Kidney capillary endothelial cell (primary cell): Measurements from ENCODE around the gene GAB2.
"Not testable (repeated sequence)": the region's sequence is repeated elsewhere in the genome, so short reads cannot be mapped to it uniquely, and the experiment has no call there.

Experiments used
- DNase-seq: peaks from one replicate; pipeline ENCODE4 v3.0.0-alpha.2; 2018; ENCODE audit warnings: low spot score

The GAB2 gene

GRCh38 chr11:78365381-78365792 is 52.2 kb downstream of the GAB2 start:
- no peak for DNase-seq

DNA sequence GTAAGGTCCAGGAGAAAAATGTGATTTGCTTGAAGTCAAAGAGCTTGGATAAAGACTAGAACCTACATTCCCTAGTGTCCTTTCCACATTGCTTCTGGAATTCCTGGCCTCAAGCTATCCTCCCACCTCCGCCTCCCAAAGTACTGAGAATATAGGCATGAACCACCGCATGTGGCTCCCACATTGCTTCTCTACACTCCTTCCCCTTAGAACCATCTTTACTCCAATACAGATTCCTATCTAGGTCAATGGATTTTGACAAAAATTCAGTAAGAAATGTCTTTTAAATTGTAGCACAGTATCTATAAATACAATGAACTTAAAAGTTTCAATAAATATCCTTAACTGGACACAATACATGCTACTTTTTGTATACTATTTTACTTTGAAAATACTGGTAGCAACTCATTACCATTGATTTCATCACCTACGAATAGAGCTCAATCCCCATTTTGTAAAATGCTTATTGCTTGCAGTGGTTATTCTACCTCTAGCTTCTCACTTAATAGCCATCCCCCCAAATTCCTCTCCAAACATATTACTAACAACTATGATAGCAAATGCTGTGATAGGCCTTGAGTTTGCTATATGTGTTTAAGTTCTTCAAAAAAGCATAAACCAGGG is 53.4 kb downstream of the GAB2 start:
- DNase-seq = no peak

DNA sequence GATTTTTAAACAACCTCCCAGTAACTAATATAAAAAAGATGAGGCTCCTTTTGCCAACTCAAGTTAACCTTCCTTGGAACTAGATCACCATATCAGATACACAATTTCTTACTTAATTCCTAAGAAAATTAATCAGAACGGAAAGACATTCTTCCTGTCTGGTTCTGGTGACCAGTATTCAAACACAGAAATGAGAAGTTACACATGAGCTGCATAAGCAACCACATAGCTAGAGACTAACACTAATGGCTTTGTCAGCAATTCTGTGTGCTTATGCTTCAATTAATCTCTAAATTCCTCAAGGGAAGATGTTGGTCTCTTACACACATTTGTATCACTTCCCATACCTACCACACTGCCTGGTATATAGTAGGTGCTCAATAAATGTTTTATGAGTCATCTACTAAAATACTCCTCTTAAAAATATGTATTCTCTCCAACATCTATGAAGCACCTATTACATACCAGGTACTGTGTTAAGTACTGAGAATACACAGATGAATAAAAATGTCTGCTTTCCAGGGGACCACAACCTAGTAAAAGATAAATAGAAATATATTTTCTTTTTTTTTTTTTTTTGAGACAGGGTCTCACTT is 54.5 kb downstream of the GAB2 start:
- DNase-seq = no peak

DNA sequence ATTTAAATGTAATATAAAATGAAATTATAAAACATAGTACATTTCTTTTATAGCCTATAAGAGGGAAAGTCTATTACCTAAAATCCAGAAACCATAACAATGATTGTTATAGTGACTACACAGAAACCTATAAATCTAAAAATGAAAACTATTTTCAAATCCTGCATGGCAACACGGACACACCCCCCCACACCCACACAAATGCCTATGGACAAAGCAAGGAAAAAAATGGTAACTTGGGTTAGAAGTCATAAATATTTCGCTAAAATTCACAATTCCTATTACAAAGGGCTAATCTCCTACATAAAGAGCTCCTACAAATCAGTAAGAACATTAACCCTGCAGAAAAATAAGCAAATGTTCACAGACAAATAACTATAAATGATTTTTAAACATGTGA is 56.4 kb downstream of the GAB2 start:
- DNase-seq = no peak

- no peak for DNase-seq
These were observed 57.7 kb downstream of the GAB2 start for GRCh38 chr11:78359921-78360320.

GRCh38 chr11:78357924-78358323 is 59.7 kb downstream of the GAB2 start:
- not testable (repeated sequence) for DNase-seq

GRCh38 chr11:78357425-78357824 is 60.2 kb downstream of the GAB2 start:
- DNase-seq = not testable (repeated sequence)

DNA sequence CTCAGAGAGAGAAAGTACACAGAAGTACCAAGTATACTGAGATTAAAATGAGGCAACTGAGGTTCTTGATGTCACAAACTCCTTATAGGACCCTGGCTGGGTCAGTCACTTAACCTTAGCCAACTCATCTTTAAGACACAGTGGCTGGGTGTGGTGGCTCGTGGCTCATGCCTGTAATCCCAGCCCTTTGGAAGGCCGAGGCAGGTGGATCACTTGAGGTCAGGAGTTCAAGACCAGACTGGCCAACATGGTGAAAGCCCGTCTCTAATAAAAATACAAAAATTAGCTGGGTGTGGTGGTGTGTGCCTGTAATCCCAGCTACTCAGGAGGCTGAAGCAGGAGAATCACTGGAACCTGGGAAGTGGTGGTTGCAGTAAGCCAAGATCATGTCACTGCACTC is 61.9 kb downstream of the GAB2 start:
- DNase-seq = not testable (repeated sequence)

- no peak for DNase-seq
These were observed 62.3 kb downstream of the GAB2 start for GRCh38 chr11:78355309-78355705.

- no peak for DNase-seq
These were observed 63.0 kb downstream of the GAB2 start for GRCh38 chr11:78354408-78355308.

- DNase-seq = no peak
These were observed 65.4 kb downstream of the GAB2 start for GRCh38 chr11:78351979-78352841.

DNA sequence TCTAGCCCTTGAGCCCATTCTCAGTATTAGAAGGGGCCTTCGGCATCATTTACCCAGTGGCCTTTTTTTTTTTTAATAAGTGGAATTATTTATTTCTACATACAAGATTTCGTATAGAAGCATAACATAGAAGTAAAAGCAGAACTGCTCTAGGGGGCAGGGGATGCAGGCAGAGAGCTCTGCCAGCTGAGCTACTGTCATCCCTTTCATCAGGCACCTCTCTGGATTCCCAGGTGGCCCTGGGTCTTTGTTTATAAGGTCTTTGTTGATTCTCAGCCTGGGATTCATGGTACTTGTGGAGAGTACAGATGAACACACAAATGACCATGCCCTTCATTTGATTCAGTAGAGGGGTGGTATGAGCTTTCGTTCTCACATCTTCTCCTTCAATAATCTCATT is 66.4 kb downstream of the GAB2 start:
- no peak for DNase-seq

DNA sequence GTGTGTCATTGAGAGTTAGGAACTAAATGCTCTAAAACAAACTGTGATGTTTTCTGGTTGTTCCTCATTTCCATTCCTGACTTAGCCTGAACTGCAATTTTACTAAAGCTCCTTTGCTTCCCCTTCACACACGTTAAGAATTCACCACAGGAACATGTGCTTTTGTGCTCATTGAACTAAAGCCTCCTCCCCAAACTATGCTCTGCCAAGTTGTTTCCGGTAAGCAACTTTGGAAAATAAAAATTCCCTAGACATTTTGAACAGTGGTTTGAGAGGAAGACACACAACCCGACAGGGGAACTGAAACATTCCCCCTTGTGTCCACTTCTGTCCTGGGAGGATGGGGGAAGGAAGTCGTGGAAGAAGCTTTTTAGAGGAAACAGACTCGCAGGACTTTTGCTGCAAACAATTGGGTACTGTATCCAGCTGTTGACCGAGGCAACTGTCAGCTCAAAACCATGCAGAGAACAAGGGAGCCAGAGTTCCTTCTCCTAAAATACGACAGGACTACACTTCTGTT is 66.9 kb downstream of the GAB2 start:
- DNase-seq = peak; percentile 35

GRCh38 chr11:78350091-78350645 is 67.5 kb downstream of the GAB2 start:
- DNase-seq = peak; percentile 21

DNA sequence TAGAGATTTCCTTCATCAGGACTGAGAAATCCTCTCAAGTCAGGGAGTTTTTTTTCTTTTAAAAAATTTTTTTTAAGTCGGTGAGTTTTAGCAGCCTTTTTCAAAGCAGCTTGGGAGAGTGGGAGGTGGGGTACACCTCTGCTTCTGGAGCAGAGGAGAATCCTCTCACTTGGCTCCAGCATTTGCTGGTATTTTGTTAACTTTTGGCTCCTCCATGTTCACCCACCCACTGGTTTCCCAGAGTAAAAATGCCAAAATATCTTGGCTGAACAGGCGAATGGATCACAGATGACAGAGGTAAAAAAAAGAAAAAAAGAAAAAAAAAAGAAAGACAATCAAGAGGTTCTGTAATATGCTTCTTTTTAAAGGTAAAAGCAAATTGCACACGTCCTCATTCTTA is 68.0 kb downstream of the GAB2 start:
- no peak for DNase-seq

GRCh38 chr11:78349114-78349513 is 68.5 kb downstream of the GAB2 start:
- DNase-seq = no peak

- DNase-seq = no peak
These were observed 69.7 kb downstream of the GAB2 start for GRCh38 chr11:78347956-78348355.

DNA sequence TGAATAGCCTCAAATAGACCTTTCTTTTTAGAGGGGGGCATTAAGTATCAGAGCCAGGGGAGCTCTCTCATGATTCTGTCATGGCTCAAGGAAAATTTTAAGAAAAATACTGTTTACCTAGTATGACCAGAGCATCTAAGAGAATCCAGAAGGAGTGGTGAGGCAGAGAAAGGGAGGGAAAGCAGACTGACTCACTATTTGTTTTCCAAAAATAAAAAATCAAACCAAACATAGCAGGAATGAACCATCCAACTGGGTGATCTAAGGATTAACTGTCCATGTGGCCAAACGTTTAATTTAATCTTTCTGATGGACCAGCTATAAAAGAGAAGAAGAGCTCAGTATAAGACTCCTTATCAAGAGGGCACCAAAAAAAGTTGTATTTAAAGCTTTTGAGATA is 70.8 kb downstream of the GAB2 start:
- DNase-seq = no peak

GRCh38 chr11:78345450-78345849 is 72.2 kb downstream of the GAB2 start:
- no peak for DNase-seq

GRCh38 chr11:78344676-78345075 is 72.9 kb downstream of the GAB2 start:
- DNase-seq = no peak

GRCh38 chr11:78344094-78344493 is 73.5 kb downstream of the GAB2 start:
- DNase-seq = peak; percentile 31

- no peak for DNase-seq
These were observed 74.3 kb downstream of the GAB2 start for GRCh38 chr11:78343303-78343702.
